ENCODE results near the gene IL4R. TPM values are rescaled to one million over a fixed set of nuclear protein-coding genes. Genes with fewer than 3 reads are reported as not detected.

IL4R gene
- total and polyA plus RNA-seq, 2 experiments from 2014 or later = 6.4 to 17.6 TPM

GRCh38 chr16:27406511-27407128 is 92.8 kb downstream of the IL4R start:
- no peaks in the 10 kb centered on the region; the same call in 2 of the 3 replicates for H3K36me3 Mint-ChIP-seq (ENCODE audit: low read depth)
- Histone ChIP-seq H3K79me2 (replicated peaks; ENCODE audit: insufficient read depth) (no peaks in the 10 kb centered on the region), H2AFZ (peak overlapping the region; percentile 95), H3K9me2 (ENCODE audit: insufficient read depth) (no peaks in the 10 kb centered on the region), H3K4me2 (no peak overlapping the region), H3K4me1 (ENCODE audit: insufficient read depth) (peaks cover 6% of the 10 kb centered on the region; the same call in 1 of the 2 replicates), H3F3A (replicated peaks; ENCODE audit: low read depth) (no peaks in the 10 kb centered on the region), H3K27ac (ENCODE audit: low read depth) (no peak overlapping the region), H3K4me3 (no peak overlapping the region), H4K20me1 (replicated peaks; ENCODE audit: insufficient read depth) (no peaks in the 10 kb centered on the region), H3K36me3 (ENCODE audit: insufficient read depth) (no peaks in the 10 kb centered on the region), H3K27me3 (ENCODE audit: insufficient read depth) (no peaks in the 10 kb centered on the region)
- H3K27ac Mint-ChIP-seq = no peak overlapping the region
- TF ChIP-seq EZH2 (IDR thresholded peaks at IDR 0.05; ENCODE audit: low read depth, unreplicated experiment) (no peak), POLR2AphosphoS5 (IDR thresholded peaks at IDR 0.05; ENCODE audit: low read depth) (no peak), EZH2phosphoT487 (IDR thresholded peaks at IDR 0.05; ENCODE audit: unreplicated experiment) (no peak), REST (IDR thresholded peaks at IDR 0.05; ENCODE audit: unreplicated experiment) (no peak), ZNF331 (CRISPR knock-in tag; IDR thresholded peaks at IDR 0.05; ENCODE audit: low read depth) (no peak), ZNF462 (CRISPR knock-in tag; IDR thresholded peaks at IDR 0.05) (no peak), CTCF (conservative IDR thresholded peaks at IDR 0.05; ENCODE audit: low read depth in 2 of 2) (no peak), CREB1 (CRISPR knock-in tag; IDR thresholded peaks at IDR 0.05; ENCODE audit: low read depth) (no peak), ETS1 (IDR thresholded peaks at IDR 0.05) (no peak), STAT1 (IDR thresholded peaks at IDR 0.05; ENCODE audit: unreplicated experiment) (no peak)
- H3K9me3 Mint-ChIP-seq = no peaks in the 10 kb centered on the region
- H3K4me3 Mint-ChIP-seq = no peak overlapping the region
- ATAC-seq (no peak), DNase-seq (ENCODE audit: low spot score) (no peak)
- peaks cover 3% of the 10 kb centered on the region for H3K27me3 Mint-ChIP-seq (ENCODE audit: insufficient read depth, low read depth, poor library complexity)
- peaks cover 19% of the 10 kb centered on the region; the same call in 2 of the 3 replicates for H3K4me1 Mint-ChIP-seq

Data from GM23338 (cell line).